NCI-H2029 treated with DMSO at 0.1 percent for 48 hours (cell line): Measurements from ENCODE around the gene SSU72.
"Not testable (repeated sequence)": the region's sequence is repeated elsewhere in the genome, so short reads cannot be mapped to it uniquely, and the experiment has no call there.

Source experiments
- DNase-seq: peaks from one replicate; lab custom pipeline; 2025; lab: John Stamatoyannopoulos, UW

Gene SSU72

DNA sequence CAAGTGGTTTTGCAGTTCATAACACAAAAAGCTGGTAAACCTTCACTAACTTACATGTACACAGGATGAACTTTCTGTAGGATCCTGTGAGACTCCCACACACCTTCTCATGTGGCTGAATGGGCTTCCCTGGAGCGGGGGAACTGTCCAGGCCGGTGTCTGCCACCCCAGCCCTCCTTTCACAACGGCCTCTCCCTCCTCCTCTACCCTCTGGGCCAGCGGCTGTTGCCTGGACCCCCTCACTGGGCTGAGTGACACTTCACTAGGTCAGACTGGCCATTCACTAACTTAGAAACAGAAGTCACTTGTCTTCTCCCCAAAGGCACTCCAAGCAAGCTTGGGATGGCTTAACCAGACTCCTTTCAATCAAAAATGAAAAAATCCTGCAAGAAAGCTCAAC, 16.1 kb downstream of the SSU72 start:
- DNase-seq: no peak

DNA sequence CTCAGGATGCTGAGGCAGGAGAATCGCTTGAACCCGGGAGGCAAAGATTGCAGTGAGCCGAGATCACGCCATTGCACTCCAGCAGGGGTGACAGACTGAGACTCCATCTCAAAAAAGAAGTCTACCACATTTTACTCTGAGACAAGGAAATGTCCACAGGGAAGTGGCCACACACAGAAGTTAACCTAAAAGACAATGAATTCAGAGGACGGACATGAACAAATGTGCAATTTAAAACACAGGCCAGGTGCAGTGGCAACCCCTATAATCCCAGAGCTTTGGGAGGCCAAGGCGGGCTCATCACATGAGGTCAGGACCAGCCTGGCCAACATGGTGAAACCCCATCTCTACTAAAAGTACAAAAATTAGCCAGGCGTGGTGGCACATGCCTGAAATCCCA, 17.0 kb downstream of the SSU72 start:
- not testable (repeated sequence) for DNase-seq

DNA sequence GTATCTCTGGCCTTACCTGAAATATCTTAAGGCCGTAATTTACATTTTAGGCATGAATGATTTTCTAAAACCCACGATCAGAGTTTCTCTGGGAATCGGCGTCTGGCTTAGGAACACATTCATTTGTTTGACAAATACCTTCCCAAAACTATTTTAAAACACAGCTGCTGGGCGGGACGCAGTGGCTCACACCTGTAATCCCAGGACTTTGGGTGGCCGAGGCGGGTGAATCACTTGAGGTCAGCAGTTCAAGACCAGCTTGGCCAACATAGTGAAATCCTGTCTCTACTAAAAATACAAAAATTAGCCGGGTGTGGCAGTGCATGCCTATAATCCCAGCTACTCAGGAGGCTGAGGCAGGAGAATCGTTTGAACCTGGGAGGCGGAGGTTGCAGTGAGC, 17.7 kb downstream of the SSU72 start:
- DNase-seq: not testable (repeated sequence)

DNA sequence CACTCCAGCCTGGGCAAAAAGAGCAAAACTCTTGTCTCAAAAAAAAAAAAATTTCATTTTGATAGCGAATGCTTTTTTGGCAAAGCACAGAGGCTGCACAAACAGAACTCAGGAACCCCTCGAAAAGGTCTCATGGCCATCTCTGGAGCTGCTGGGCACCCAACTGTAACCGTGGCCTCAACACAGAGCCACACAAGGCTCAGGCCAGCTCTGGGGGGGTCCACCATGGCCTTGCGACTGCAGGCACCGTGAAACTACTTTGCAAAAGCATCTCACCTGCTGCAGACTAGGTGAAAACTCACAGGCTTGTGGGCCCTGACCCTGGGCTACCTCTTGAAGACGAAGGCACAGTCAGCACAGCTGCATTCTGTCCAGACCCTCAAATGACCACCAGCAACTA, 18.2 kb downstream of the SSU72 start:
- no peak for DNase-seq

DNA sequence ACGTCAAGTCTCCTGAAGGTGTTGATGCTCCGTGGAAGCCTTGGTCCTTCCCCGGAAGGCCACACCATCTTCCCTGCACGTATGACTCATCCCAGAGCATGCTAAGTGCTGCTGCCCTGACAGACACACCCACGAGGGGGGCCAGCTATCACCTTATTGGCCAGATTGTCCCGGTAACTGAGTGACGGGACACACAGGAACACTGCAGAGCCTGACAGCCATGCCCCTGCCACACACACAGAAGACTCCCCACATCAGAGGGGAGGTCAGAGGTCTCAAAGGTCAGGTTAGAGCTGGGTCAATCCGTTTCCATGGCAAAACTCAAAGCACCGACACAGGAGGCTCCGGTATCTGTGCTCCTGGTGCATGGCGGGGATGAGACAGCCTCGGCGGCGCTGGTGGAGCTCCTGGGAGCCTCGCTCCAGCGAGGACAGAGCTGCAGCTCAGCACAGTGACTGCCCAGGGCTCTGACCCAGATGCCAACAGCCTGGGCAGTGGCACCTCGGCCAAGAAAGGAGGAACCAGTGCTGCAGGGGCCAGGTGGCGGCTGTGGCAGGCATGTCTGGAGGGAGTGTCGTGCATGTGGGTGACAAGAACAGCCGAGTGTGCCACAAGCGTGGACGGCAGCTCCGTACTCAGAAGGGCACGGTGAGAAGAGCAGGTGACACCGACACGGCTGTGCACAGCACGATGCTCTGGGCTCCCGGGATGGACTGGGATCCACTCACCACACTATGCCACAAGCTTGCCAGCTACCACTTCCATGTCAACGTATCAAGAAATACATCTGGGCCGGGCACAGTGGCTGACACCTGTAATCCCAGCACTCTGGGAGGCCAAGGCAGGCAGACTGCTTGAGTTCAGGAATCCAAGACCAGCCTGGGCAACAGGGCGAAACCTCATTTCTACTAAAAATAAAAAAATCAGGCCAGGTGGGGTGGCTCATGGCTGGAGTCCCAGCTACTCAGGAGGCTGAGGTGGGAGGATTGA, 19.4 kb downstream of the SSU72 start:
- no peak for DNase-seq

DNA sequence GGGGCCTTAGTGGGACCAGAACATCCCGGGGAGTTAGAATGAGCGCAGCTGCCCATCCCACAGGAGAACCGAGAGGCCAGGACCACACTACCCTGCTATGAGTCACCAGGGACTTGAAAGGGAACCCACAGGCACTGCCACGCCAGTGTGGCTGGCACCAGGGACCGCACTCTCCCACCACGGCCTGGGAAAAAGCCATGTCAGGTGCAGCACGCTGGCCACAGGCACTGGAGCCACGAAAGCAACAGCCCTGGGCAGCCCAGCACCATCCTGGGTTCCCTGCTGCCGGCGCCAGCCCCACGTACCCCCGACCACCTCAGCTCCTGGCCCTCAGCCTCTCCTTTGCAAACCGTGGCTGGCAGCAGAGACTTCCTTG, 20.1 kb downstream of the SSU72 start:
- DNase-seq: no peak

DNA sequence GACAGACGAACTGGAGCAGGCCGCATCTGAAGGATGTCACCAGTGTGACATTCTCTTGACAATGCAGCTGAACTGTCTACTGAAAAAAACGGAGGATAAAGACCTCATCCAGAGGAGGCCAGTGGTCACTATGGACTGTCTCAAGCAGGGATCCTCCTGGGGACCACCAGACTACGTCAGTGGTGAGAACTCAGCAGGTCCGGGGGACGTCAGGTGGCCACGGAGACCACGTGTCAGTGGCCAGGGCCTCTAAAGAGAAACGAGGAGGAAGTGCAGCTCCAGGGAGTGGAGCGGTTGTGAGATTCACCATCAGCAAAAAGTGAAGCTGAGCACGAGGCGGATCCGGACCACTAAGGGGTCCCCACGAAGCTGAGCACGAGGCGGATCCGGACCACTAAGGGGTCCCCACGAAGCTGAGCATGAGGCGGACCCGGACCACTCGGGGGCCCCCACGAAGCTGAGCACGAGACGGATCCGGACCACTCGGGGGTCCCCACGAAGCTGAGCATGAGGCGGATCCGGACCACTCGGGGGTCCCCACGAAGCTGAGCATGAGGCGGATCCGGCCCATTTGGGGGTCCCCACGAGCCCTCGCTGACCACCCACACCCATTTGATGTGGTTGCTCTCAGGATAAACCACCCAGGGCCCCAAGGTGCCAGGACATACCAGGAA, 20.7 kb downstream of the SSU72 start:
- no peak for DNase-seq

DNA sequence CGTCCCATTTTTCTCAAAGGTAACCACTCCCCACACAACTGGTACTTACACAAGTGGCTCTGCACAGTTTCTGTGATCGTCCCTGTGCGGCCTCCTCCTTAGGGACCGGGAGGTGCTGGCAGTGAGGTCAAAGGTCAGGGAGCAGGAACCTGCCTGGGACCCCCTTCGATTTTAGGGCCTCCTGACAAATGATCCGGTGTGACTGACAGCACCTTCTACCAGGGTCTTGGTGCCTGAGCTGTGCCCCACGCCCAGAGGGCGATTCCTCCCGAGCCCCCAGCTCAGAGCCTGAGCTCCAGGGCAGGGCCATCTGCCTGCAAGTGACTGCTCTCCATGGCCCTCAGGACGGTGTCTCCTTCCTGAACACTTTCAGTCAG, 22.4 kb downstream of the SSU72 start:
- DNase-seq: no peak

DNA sequence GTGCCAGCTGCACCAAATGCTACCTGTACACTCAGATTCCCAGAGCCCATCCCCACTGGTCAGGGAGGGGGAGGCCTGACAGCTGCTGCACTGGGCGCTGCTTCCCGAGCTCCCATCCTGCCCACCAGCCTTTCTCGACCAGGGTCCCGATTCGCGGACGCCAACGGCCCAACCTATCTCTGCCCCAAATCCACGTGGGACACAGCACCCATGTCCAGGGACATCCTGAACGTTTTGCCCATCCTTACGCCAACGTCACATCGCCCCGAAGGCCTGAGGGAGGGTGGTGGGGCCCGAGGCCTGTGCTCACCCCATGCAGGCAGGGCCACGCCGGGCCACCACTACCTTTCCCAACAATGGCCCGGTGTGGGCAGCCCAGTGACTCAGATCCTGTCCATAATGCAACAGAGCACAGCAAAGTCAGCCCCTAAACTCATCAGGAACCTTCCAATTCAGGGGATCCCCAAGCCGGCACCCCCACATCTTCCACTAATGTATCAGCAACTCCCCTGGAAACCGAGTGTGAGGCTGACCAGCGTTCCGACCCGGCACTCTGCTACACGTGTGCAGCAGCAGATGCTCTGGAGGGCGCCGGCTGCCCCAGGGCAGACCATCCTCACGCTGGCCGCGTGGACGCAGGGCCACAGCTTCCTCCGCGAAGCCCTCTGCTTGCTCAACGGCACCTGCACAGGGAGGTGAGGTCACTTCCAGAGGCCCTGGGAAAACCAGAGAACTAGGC, 23.0 kb downstream of the SSU72 start:
- DNase-seq: no peak

DNA sequence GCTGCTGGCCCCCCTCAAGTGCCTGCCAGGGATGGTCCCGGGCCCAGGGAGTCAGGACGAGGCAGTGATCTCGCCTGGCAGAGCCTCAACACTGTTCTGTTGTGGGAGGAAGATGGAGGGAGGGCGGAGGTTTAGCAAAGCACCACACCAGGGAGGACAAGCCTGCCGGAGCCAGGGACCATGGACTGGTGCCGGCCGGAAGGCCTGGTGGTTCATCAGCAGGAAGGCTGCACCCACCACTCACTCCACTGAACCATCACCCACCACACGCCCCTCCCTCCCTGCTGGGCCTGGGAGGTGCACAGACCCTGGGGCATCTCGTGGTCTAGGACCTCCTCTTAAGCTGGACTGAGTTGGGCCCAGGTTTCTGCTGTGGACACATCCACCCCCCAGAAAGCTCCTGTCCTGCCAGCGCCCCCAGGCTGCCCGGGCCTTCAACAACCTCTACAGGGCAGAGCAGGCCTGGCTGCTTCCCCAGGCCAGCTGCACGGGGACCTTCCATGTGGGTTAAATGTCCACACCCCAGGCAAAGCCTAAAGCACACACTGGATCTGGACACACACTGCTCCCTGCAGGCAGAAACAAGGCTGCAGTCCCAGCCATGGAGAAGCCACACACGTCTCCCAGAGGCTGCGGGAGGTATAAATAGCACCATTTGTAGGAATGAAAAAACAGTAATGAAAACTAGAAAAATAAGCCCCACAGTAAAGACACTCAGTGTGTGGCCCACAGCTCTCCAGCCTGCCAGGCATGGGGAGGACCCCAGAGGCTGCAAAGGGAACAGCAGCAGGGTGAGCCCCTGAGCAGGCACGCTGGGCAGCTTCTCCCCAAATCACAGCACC, 23.9 kb downstream of the SSU72 start:
- no peak for DNase-seq

DNA sequence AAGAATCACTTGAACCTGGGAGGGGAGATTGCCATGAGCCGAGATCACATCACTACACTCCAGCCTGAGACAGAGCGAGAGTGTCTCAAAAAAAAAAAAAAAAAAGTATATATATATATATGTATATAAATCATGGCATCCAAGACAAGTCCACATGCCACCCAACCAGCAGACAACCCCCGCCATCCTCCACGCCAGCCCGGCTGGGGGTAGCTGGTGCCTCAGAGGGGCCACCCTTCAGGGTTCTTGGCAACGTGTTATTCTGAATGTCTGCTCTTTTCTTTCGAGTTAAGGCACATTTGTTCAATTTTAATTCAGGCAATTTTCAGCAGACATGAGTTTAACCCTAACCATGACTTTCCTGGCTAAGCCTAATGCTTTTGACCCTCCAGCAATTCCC, 24.6 kb downstream of the SSU72 start:
- no peak for DNase-seq

DNA sequence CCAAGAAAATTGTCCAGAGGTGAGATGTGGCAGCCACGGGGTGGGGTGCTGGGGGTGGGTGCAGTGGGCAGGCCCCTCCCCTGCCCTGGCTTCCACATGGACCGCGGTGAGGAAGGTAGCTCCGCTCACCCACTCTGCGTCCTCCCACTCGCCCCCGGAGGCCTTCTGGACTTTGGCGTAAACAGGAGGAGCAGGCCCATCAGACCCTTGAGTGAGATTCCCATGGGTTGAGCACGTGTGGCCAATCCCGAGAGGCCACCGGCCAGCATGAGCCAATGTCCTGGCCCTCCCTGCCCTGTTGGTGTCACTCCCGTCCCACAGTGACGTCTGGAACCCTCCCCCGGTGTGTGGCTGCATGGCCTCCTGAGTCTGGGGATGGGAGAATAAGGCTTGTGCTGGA, 26.1 kb downstream of the SSU72 start:
- DNase-seq: no peak

DNA sequence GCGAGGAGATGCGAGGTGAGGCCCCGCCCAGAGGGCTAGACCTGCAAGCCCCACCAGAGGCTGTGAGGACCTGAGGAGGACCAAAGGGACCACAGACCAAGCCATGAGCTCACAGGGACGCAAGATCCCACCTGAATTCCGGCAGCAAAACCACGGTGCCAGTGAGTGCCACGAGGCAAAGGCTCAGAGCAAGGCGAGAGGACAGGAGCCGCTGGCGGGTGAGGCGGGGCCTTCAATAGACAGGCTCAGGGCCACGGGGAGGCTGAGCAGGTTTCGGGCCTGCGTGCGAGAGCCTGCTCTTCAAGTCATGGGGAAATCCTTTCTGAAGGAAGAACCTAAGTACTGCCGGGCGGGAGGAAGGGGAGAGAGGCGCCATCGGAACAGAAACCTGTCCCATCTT, 27.2 kb downstream of the SSU72 start:
- no peak for DNase-seq

DNA sequence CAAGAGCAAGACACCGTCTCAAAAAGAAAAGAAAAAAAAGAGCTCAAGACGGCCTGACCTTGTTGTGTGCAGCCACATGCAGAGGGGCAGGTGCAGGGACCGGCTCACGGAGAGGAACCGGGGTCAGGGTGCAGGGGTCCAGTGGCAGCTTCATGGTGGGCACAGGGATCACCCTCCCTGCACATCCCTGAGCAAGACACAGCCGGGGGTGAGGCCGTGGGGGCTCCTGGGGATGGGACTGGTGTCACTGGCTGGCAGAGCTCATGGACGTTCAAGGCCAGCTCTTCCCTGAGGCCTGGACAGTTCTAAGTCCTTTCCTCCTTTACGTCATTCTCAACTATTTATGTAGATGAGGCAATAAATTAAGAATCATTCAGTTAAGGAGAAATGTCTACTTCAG, 27.7 kb downstream of the SSU72 start:
- DNase-seq: no peak

DNA sequence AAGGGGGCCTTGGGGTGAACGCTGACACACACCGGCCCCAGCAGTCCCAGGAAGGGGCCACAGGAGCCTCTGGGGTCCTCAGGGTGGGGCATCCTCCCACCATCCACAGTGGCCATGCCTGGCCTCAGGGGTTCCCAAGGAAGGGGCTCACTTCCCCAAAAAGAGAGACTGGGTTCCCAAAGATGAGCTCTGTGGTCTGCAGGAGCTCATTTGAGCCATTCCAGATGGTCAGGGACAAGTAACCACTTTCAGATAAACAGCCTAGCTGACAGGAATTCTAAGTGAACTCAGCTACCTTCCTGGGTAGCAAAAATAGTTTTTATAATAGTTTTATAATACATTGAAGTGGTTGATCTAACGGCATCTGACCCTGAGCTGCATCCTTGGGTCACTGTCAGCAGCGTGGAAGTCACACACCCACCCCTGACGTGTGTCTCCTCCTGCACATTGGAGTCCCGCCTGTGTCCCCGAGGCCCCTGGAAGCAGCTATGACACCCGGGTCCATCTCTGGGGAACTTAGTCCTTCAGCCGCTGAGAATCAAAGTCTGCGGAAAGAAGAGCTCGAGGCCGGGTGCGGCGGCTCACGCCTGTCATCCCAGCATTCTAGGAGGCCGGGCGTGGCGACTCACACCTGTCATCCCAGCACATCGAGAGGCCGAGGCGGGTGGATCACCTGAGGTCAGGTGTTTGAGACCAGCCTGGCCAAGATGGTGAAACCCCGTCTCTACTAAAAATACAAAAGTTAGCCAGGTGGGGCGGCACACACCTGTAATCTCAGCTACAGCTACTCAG, 28.5 kb downstream of the SSU72 start:
- no peak for DNase-seq

DNA sequence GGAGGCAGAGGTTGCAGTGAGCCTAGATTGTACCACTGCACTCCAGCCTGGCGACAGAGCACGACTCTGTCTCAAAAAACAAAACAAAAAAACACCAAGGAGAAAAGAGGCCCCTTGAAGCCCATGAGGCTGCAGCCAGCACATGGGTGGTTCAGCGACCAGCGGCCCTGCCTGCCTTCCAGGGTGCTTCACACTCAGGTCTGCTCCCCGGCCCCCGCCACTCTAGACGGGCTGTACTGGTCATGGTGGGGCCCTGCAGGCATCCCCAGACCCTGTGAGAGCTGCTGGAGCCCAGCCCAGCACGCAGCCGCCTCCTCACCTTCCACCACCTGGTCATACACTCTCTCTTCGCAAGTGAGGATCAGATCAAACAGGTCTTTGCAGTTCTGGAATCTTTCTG, 30.1 kb downstream of the SSU72 start:
- DNase-seq: no peak

DNA sequence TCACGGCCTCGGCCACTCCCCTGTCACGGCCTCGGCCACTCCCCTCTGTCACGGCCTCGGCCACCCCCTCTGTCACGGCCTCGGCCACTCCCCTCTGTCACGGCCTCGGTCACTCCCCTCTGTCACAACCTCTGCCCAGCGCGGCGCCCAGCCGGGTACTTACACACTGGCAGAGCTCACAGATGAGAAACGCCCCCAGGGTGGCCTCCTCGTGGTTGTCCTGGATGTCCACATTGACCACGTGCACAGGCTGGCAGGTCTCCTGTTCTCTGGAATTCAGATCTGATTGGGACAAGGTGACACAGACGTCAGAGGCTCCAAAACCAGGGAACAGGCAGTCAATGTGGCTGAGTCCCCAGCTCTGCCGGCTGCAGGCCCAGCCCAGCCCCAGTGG, 31.0 kb downstream of the SSU72 start:
- DNase-seq: no peak

DNA sequence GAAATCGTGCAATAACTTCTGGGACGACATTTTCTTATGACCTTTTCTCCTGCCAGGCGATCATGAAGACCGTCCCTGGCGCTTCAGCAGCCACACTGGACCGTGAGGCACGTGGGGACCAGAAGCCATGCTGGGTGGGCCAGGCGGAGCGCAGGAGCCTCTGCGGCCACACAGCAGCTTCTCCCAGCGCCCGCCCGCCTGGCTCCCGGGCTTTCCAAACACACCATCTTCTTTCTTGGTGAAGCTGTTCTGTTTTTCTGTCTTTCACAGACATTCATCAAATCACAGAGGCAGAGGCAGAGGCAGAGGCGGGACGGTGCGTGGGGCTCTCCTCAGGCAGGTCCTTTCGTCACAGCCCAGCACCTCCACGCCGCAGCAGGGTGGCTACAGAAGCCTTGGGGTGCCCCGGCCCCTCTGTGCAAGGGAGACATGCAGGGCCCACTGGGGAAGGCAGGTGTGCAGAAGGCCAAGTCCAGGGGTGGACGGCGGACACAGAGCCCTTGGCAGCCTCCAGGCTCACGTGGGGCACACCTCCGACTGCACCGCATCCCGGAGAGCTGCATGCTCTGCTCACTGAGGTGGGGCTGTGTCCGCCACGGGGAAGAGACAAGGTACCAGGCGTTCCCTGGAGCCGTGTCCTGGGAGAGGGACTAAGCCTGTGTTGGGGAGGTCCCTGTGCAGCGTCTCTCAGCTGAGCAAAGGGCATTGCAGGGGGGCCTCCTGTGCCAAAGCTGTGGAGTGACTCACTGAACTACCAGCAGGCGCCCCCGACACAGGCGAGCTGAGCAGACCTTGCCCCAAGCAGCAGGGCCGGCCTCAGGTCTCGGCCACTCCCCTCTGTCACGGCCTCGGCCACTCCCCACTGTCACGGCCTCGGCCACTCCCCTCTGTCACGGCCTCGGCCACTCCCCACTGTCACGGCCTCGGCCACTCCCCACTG, 31.6 kb downstream of the SSU72 start:
- DNase-seq: no peak

DNA sequence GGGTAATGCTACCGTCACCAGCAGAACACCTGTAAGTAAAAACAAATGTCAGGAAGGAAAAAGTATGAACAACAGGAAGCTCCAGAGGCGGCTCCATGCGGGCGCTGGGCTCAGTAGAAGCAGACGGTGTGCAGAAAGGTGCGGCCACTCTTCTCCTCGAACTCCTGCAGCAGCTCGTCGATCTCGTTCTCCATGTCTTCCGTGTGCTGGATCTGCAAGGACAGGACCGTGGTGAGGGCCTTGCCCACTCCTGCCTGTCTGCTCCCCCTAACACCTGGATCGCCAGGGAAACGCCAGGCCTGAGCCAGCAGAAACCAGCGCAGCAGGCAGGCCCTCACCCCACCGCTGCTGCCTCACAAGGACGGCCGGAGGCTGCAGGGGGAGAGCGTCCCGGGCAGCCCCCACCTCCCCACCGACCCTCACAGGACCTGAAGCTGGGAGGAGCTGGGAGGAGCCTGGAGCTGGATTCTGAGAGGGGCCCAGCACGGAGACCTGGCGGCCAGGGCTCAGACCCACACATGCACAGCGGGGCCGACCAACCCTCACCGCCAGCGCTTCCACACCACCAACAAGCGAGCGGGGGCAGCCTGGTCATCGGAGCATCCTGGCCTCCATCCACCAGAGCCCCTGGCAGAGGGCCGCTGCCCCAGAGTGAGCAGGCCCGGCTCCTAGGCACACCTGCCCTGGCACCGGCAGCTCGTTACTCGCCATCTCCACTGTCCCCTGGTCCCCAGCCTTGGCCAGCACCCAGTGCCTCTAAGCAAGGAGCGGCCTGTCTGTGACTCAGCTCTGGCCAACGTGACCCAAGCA, 32.5 kb downstream of the SSU72 start:
- DNase-seq: no peak
